Lower lobe of right lung (tissue), 2 donors: ENCODE results near the gene FAM184B. TPM values are rescaled to one million over a fixed set of nuclear protein-coding genes. Genes with fewer than 3 reads are reported as not detected.

Experiments
- ATAC-seq, 2 donors: fragments of 200-7000 bp; cut with Tn5 transposase; one replicate each; pipeline ENCODE4 v1.9.1; 2020 to 2022; ENCODE audit warnings: mild to moderate bottlenecking in 2 of 2, moderate library complexity in 2 of 2
- DNase-seq: peaks from one replicate; pipeline ENCODE4 v3.0.0-alpha.2; 2020
- H3K27ac ChIP-seq: fragments of 200-600 bp; one replicate; pipeline ENCODE4 v1.8.0; 2022
- H3K27me3 ChIP-seq: fragments of 200-600 bp; one replicate; pipeline ENCODE4 v1.8.0; 2022; ENCODE audit warnings: low read depth
- H3K36me3 ChIP-seq: fragments of 200-600 bp; one replicate; pipeline ENCODE4 v1.8.0; 2022; ENCODE audit warnings: mild to moderate bottlenecking
- H3K4me1 ChIP-seq: fragments of 200-600 bp; one replicate; pipeline ENCODE4 v1.8.0; 2022
- H3K4me3 ChIP-seq: fragments of 200-600 bp; one replicate; pipeline ENCODE4 v1.8.0; 2022; ENCODE audit warnings: mild to moderate bottlenecking
- H3K9me3 ChIP-seq: fragments of 200-600 bp; one replicate; pipeline ENCODE4 v1.8.0; 2022
- intact Hi-C: fragments of 100-400 bp; cut with DNase I; formaldehyde crosslinking; loops from one replicate; pipeline ENCODE4 v1.11.0; 2022
- total RNA-seq: library from RNA; stranded (reverse); fragmentation: NEBNext Ultra II Directional; extraction: Animal tissue kit (Norgen Biotek cat#: 25700); gene quantifications from one replicate; pipeline ENCODE4 v1.2.1, GENCODE V29; 2021
- TF ChIP-seq, protein P1 (sequence below): fragments of 200-600 bp; IDR thresholded peaks from one replicate; pipeline ENCODE4 v1.8.0; 2022; ENCODE audit warnings: antibody characterized with exemption, mild to moderate bottlenecking
- donor health status: DM: no; HTN: yes; CAD: no; lungs with severe emphysema.

Gene FAM184B
- total RNA-seq, 1 donor from 2014 or later = 0.24 TPM

DNA sequence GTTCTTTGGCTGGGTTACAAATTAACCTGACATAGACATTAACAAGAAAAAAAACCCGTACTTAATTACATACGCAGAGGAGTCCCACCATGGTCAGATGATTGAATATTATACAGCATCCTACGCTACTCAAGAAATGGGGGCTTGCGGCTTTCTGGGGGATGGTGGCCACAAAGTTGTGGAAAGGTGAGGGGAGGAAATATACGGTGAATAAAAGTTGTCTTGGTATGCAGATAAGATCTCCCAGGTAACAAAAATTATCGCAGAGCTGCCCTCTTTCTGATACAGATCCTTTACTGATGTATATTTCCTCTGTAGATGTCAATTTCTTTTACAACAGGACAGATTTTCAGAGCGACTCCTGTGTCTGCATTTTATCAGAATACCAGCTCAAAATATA is 28.2 kb upstream of the FAM184B start:
- Histone ChIP-seq H3K9me3 (no peaks in the 10 kb centered on the region), H3K4me1 (peaks cover 48% of the 10 kb centered on the region), H3K4me3 (peak overlapping the region; percentile 79), H3K27ac (peak overlapping the region; percentile 96), H3K27me3 (no peaks in the 10 kb centered on the region), H3K36me3 (peaks cover 2% of the 10 kb centered on the region)
- TF ChIP-seq, protein P1, sequence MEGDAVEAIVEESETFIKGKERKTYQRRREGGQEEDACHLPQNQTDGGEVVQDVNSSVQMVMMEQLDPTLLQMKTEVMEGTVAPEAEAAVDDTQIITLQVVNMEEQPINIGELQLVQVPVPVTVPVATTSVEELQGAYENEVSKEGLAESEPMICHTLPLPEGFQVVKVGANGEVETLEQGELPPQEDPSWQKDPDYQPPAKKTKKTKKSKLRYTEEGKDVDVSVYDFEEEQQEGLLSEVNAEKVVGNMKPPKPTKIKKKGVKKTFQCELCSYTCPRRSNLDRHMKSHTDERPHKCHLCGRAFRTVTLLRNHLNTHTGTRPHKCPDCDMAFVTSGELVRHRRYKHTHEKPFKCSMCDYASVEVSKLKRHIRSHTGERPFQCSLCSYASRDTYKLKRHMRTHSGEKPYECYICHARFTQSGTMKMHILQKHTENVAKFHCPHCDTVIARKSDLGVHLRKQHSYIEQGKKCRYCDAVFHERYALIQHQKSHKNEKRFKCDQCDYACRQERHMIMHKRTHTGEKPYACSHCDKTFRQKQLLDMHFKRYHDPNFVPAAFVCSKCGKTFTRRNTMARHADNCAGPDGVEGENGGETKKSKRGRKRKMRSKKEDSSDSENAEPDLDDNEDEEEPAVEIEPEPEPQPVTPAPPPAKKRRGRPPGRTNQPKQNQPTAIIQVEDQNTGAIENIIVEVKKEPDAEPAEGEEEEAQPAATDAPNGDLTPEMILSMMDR = no peak
- no peak for DNase-seq
- intact Hi-C loops = loop anchor here (10.0 kb wide), 2 partner anchors 555 to 785 kb away; no protein-coding TSS in a partner anchor
- ATAC-seq = no peak

DNA sequence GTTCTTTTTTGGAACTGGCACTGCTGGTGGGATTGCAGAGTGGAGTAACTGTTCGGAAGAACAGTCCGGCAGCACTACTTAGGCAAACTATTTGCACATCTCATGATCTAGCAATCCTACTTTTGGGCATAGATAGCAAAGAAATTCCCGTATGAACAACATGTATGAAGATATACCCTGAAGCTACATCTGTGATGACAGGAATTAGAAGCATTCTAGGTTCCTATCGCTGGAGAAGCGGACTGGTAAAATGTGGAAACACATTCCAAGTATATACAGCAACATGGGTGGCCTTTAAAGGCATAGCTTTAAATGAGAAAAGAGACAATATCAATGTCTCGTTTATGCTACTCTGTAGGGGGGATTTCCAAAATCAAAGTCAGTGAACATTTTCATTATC is 26.0 kb upstream of the FAM184B start:
- TF ChIP-seq, protein P1 = no peak
- H3K27ac ChIP-seq = no peak overlapping the region
- no peaks in the 10 kb centered on the region for H3K27me3 ChIP-seq
- ATAC-seq (no peak), DNase-seq (no peak)
- H3K4me1 ChIP-seq = peaks cover 48% of the 10 kb centered on the region
- H3K9me3 ChIP-seq = no peaks in the 10 kb centered on the region
- intact Hi-C loops = no loop called here
- H3K36me3 ChIP-seq = peaks cover 24% of the 10 kb centered on the region
- H3K4me3 ChIP-seq = peak overlapping the region; percentile 20

DNA sequence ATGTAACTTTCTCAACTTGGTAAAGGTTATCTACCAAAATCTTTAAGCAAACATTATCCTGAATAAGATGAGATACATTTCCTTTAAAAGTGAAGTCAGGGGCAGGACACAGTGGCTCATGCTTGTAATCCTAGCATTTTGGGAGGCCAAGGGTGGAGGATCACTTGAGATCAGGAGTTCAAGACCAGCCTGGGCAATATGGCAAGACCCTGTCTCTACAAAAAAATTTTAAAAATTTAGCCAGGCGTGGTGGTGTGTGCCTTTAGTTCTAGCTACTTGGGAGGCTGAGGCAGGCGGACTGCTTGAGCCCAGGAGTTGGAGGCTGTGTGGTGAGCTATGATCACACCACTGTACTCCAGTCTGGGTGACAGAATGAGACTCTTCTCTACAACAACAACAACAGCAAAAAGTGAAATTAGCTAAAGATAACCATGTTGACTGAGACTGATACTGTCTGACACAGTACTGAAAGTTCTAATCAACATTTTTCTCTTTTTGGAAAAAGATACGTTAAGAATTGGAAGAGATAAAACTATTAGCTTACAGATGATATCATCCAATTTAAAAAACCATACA is 24.2 kb upstream of the FAM184B start:
- H3K36me3 ChIP-seq = peaks cover 35% of the 10 kb centered on the region
- DNase-seq = no peak

DNA sequence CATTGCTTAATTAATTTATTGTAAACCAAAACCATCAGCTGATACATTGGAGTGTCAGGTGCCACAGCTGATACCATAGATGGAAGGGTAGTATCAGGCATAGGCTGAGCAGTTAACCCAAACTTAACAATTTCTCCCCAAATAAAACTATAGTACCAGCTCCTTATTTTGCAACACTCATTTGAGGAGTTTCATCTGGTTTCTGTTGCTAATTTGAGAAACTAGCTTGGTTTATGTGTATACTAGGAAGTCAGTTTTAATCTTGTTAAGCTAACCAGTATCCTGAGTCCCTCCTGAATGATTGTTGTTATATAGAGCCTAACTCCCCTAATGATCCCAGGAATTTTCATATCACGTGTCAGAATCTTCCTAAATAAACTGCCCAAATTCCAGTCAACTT is 16.4 kb upstream of the FAM184B start:
- no peak for ATAC-seq
- TF ChIP-seq, protein P1 = no peak
- no peaks in the 10 kb centered on the region for H3K4me1 ChIP-seq
- no peaks in the 10 kb centered on the region for H3K9me3 ChIP-seq
- H3K27ac ChIP-seq = no peak overlapping the region
- intact Hi-C loops = no loop called here
- no peak for DNase-seq
- H3K36me3 ChIP-seq = peaks cover 25% of the 10 kb centered on the region
- H3K27me3 ChIP-seq = no peaks in the 10 kb centered on the region
- no peak overlapping the region for H3K4me3 ChIP-seq

More for the DNA sequence above, 24.2 kb upstream of the FAM184B start:
- no peak for ATAC-seq
- Histone ChIP-seq H3K4me1 (peaks cover 42% of the 10 kb centered on the region), H3K27me3 (no peaks in the 10 kb centered on the region), H3K4me3 (no peak overlapping the region), H3K27ac (no peak overlapping the region), H3K9me3 (no peaks in the 10 kb centered on the region)
- intact Hi-C loops = no loop called here
- TF ChIP-seq, protein P1 = no peak

DNA sequence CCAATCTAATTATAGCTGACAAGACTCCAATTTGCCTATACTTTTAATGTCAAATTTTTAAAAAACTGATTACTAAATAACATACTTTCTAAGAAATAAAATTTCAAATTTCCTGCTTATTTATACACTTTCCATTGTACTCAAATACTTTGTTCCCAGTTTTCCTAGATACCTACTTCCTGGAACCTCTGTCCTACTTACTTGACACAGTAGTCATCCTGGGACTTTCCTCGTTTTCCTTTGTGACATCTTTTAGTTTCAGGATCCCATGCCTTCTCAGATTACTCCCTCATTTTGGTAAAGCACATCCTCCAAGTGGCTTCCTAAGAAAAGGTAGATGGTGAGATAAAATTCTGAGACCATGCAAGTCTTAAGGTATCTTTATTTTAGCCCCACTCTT is 13.3 kb upstream of the FAM184B start:
- Histone ChIP-seq H3K4me3 (no peak overlapping the region), H3K4me1 (no peaks in the 10 kb centered on the region), H3K9me3 (no peaks in the 10 kb centered on the region), H3K27ac (no peak overlapping the region), H3K36me3 (peaks cover 11% of the 10 kb centered on the region), H3K27me3 (no peaks in the 10 kb centered on the region)
- intact Hi-C loops = no loop called here
- ATAC-seq = no peak
- DNase-seq = no peak
- TF ChIP-seq, protein P1 = no peak
